GM12878 (cell line): ENCODE data around the gene CD70. TPM values are rescaled to one million over a fixed set of nuclear protein-coding genes. Genes with fewer than 3 reads are reported as not detected.

Source experiments
- ATAC-seq: fragments of 200-7000 bp; cut with Tn5 transposase; 3 replicates; pipeline ENCODE4 v1.9.1; 2020; ENCODE audit warnings: mild to moderate bottlenecking, moderate library complexity
- BruUV-seq: library from RNA; stranded (reverse); fragments of 400-500 nt; replicated peaks from 2 replicates; lab custom pipeline; 2021; lab: Mats Ljungman, UMichigan
- CTCF ChIA-PET: fragments of 300-600 bp; sonication (Branson Sonifier 250); formaldehyde crosslinking; extraction: SDS; loops from one replicate; lab custom pipeline; 2021; ENCODE audit warnings: inconsistent platforms; lab: Yijun Ruan, JAX
- POLR2A ChIA-PET: fragments of 350-600 bp; formaldehyde crosslinking; extraction: SDS; loops from one replicate; lab custom pipeline; 2021; ENCODE audit warnings: inconsistent platforms; lab: Charles Lee
- RAD21 ChIA-PET: fragments of 300-600 bp; sonication (Branson Sonifier 250); formaldehyde crosslinking; loops from one replicate; lab custom pipeline; 2023; ENCODE audit warnings: antibody characterized with exemption; ENCODE audit not compliant: unreplicated experiment; lab: Charles Lee
- SMC1A ChIA-PET: fragments of 300-600 bp; sonication (Branson Sonifier 250); formaldehyde crosslinking; loops from one replicate; lab custom pipeline; 2023; ENCODE audit not compliant: unreplicated experiment, uncharacterized antibody; lab: Charles Lee
- DNase-seq: peaks from one replicate; pipeline ENCODE4 v3.0.0-alpha.2; 2011; ENCODE audit warnings: low read depth, low spot score
- FAIRE-seq: peaks from 3 replicates; lab custom pipeline; 2011; peaks lifted over from hg19 to GRCh38; lab: Jason Lieb, UNC
- H2AFZ ChIP-seq: 2 replicates; pipeline ENCODE4 v1.6.0; 2011; ENCODE audit warnings: low read depth, low read length, control low read depth; ENCODE audit not compliant: control insufficient read depth
- H3K27ac ChIP-seq: 2 replicates; pipeline ENCODE4 v1.5.1; 2011; ENCODE audit warnings: control low read depth; ENCODE audit not compliant: control insufficient read depth, insufficient read depth
- H3K27me3 ChIP-seq, 2 experiments: replicated peaks in 1 of 2; 2 replicates each; pipeline versions ENCODE4 v1.6.0 to v1.6.1; 2011; ENCODE audit warnings: low read length in 1 of 2; ENCODE audit not compliant: control insufficient read depth in 2 of 2, insufficient read depth in 2 of 2
- H3K36me3 ChIP-seq, 2 experiments: 2 replicates each; pipeline ENCODE4 v1.5.1; 2011; ENCODE audit warnings: low read length in 1 of 2; ENCODE audit not compliant: control insufficient read depth in 2 of 2, insufficient read depth in 2 of 2
- H3K4me1 ChIP-seq: 2 replicates; pipeline ENCODE4 v1.6.1; 2011; ENCODE audit warnings: mild to moderate bottlenecking, low read length, moderate library complexity, mixed read lengths; ENCODE audit not compliant: control insufficient read depth, insufficient read depth
- H3K4me2 ChIP-seq: 2 replicates; pipeline ENCODE4 v1.6.0; 2011; ENCODE audit warnings: control low read depth; ENCODE audit not compliant: control insufficient read depth, insufficient read depth
- H3K4me3 ChIP-seq: fragments of 200-600 bp; sonication (generic); 2 replicates; pipeline ENCODE4 v1.5.1; 2016
- H3K79me2 ChIP-seq: 2 replicates; pipeline ENCODE4 v1.6.0; 2011; ENCODE audit warnings: low read length; ENCODE audit not compliant: control insufficient read depth, insufficient read depth
- H3K9ac ChIP-seq: 2 replicates; pipeline ENCODE4 v1.8.0; 2011; ENCODE audit warnings: low read length, control low read depth, mixed read lengths; ENCODE audit not compliant: control insufficient read depth, insufficient read depth
- H3K9me3 ChIP-seq: replicated peaks from 3 replicates; pipeline ENCODE4 v1.5.1; 2011; ENCODE audit warnings: mild to moderate bottlenecking, low read length; ENCODE audit not compliant: control insufficient read depth, insufficient read depth
- H4K20me1 ChIP-seq: 2 replicates; pipeline ENCODE4 v1.6.0; 2011; ENCODE audit not compliant: control insufficient read depth, insufficient read depth
- EGR1 ChIP-seq, 2 experiments: IDR thresholded peaks; 1 replicate in 1 of 2; 2 replicates in 1 of 2; pipeline ENCODE4 v1.6.1; 2011 to 2012; ENCODE audit warnings: low read depth in 2 of 2, low read length in 2 of 2, borderline replicate concordance in 1 of 2, mild to moderate bottlenecking in 1 of 2, moderate library complexity in 1 of 2
- IKZF2 ChIP-seq, 2 experiments: fragments of 450-650 bp; IDR thresholded peaks; 2 replicates each; pipeline ENCODE4 v1.6.1; 2017; ENCODE audit warnings: mild to moderate bottlenecking in 2 of 2, moderate library complexity in 2 of 2
- IRF4 ChIP-seq: IDR thresholded peaks from 2 replicates; pipeline ENCODE4 v1.6.1; 2011; ENCODE audit warnings: low read depth, low read length
- KAT2A ChIP-seq: conservative IDR thresholded peaks from 2 replicates; pipeline ENCODE4 v1.6.1; 2011; ENCODE audit warnings: low read depth, low read length; ENCODE audit not compliant: control insufficient read depth
- KLF5 ChIP-seq: fragments of 450-650 bp; IDR thresholded peaks from 2 replicates; pipeline ENCODE4 v1.6.1; 2014; ENCODE audit warnings: mild to moderate bottlenecking; ENCODE audit not compliant: partially characterized antibody
- MXI1 ChIP-seq: fragments of 150-350 bp; IDR thresholded peaks from 2 replicates; pipeline ENCODE4 v1.6.1; 2011; ENCODE audit warnings: low read depth, mild to moderate bottlenecking, inconsistent platforms, low read length, improper control_type of control experiment
- NFIC ChIP-seq: IDR thresholded peaks from 2 replicates; pipeline ENCODE4 v1.6.1; 2012; ENCODE audit warnings: low read depth, mild to moderate bottlenecking, inconsistent platforms, low read length, moderate library complexity
- NR2C1 ChIP-seq: fragments of 450-650 bp; IDR thresholded peaks from 2 replicates; pipeline ENCODE4 v1.6.1; 2017; ENCODE audit warnings: antibody characterized with exemption, mild to moderate bottlenecking, moderate library complexity
- RBBP5 ChIP-seq: fragments of 200-600 bp; sonication (generic); conservative IDR thresholded peaks from 2 replicates; pipeline ENCODE4 v1.6.1; 2016
- RELB ChIP-seq: fragments of 450-650 bp; IDR thresholded peaks from 2 replicates; pipeline ENCODE4 v1.6.1; 2017; ENCODE audit warnings: low read depth, mild to moderate bottlenecking, moderate library complexity
- WGBS: methylation state at CpG from one replicate; pipeline ENCODE4 v1.1.6; 2016; ENCODE audit warnings: low lambda C conversion rate; ENCODE audit not compliant: insufficient replicate concordance, insufficient coverage; ENCODE audit errors: missing lambda C conversion rate; 5-methylcytosine and 5-hydroxymethylcytosine counted together
- in situ Hi-C: fragments of 300-500 bp; cut with MboI; formaldehyde crosslinking; loops from 9 replicates; pipeline ENCODE4 v1.14.3; 2018; ENCODE audit warnings: mixed read lengths
- intact Hi-C: fragments of 100-400 bp; cut with micrococcal nuclease; formaldehyde crosslinking; loops from one replicate; pipeline ENCODE4 v1.14.2; 2022; ENCODE audit not compliant: unreplicated experiment
- polyA plus RNA-seq, 11 experiments: library from polyadenylated mRNA; depleted of rRNA in 4 of 11; unstranded in 6 of 11; stranded (reverse) in 5 of 11; fragments of >200 nt; fragmentation: Nextera tagmentation in 4 of 11; fragmentation: Illumina TruSeq in 1 of 11; extraction: Ambion mirVana in 4 of 11; extraction: Trizol in 1 of 11; gene quantifications; 1 replicate in 1 of 11; 2 replicates in 10 of 11; pipeline versions ENCODE4 v1.2.1 to v1.2.3, GENCODE V29; 2011 to 2016; ENCODE audit warnings: inconsistent platforms in 2 of 11, missing spikeins in 2 of 11, low read depth in 1 of 11
- total RNA-seq, 4 experiments: library from RNA; depleted of rRNA in 3 of 4; stranded (reverse); fragments of >200 nt in 3 of 4; fragmentation: Illumina TruSeq in 1 of 4; extraction: Trizol in 1 of 4; gene quantifications; 2 replicates each; pipeline versions ENCODE4 v1.2.1 to v1.2.3, GENCODE V29; 2013 to 2021

The CD70 gene
- total and polyA plus RNA-seq, 10 of the 15 experiments (the other 5 are each of a cell fraction or from before 2014, with no cell fraction given): 16.4 to 441 (median 265) TPM

- Histone ChIP-seq H3K4me3 (no peak overlapping the region), H3K4me2 (peak overlapping the region; percentile 44; the same call in 1 of the 2 replicates), H3K9me3 (no peaks in the 10 kb centered on the region; the same call in 2 of the 3 replicates), H3K4me1 (peaks cover 35% of the 10 kb centered on the region), H3K36me3 (no peaks in the 10 kb centered on the region)
- BruUV-seq: no TSS peak
- TF ChIP-seq NR2C1 (no peak), RELB (no peak), KLF5 (no peak), KAT2A (no peak), EGR1 (IDR thresholded peaks at IDR 0.05; ENCODE audit: borderline replicate concordance in 1 of 2, low read depth in 2 of 2, low read length in 2 of 2) (no peak), MXI1 (no peak), IKZF2 (IDR thresholded peaks at IDR 0.05) (no peak), IRF4 (no peak), NFIC (no peak), RBBP5 (no peak)
- TF ChIP-seq, all 136 proteins: peak for 0
- Histone ChIP-seq H2AFZ (peak overlapping the region; percentile 31), H3K27me3 (no peaks in the 10 kb centered on the region), H4K20me1 (no peaks in the 10 kb centered on the region), H3K27ac (peak overlapping the region; percentile 27; the same call in 1 of the 2 replicates), H3K9ac (no peak overlapping the region), H3K79me2 (no peaks in the 10 kb centered on the region)
- SMC1A ChIA-PET: no interaction called here
- RAD21 ChIA-PET: no interaction called here
- POLR2A ChIA-PET: interaction anchor here (0.7 to 3.2 kb wide), 2 partner anchors 11 to 100 kb away, joined by 6 to 17 read pairs; no protein-coding TSS in a partner anchor
- DNase-seq (no peak), FAIRE-seq (no peak), ATAC-seq (no peak)
- in situ Hi-C loops: no loop called here
- intact Hi-C loops: no loop called here
- CTCF ChIA-PET: interaction anchor here (0.7 to 2.0 kb wide), 2 partner anchors 11 to 19 kb away, joined by 3 to 6 read pairs; no protein-coding TSS in a partner anchor
- 25% methylated on average over 7 of the region's 7 CpGs for WGBS
These were observed 20.2 kb upstream of the CD70 start for GRCh38 chr19:6610934-6611852.
